Activated T-helper 17 cell treated with anti-CD3 and anti-CD28 coated beads, Interleukin-2, amount 50 U/mL, for 72 hours (primary cell): ENCODE measurements around the gene PDGFB. TPM values are rescaled to one million over a fixed set of nuclear protein-coding genes. Genes with fewer than 3 reads are reported as not detected.
A peak's percentile ranks its signal among the peaks of the same experiment; 100 is the strongest.

Experiments
- ATAC-seq: fragments of 150-1000 bp; cut with Tn5 transposase; replicated peaks from 2 replicates; pipeline ENCODE4 v1.10.0; 2021; ENCODE audit warnings: mild to moderate bottlenecking, moderate library complexity
- H3K27ac Mint-ChIP-seq: one replicate; pipeline ENCODE4 v1.8.0; 2022; ENCODE audit warnings: mixed read lengths
- H3K27me3 Mint-ChIP-seq: one replicate; pipeline ENCODE4 v1.8.0; 2022; ENCODE audit warnings: mixed read lengths
- H3K36me3 Mint-ChIP-seq: one replicate; pipeline ENCODE4 v1.8.0; 2022; ENCODE audit warnings: low read depth, mild to moderate bottlenecking, mixed read lengths
- H3K4me1 Mint-ChIP-seq: one replicate; pipeline ENCODE4 v1.8.0; 2022; ENCODE audit warnings: mixed read lengths
- H3K4me3 Mint-ChIP-seq: one replicate; pipeline ENCODE4 v1.8.0; 2022; ENCODE audit warnings: mild to moderate bottlenecking, mixed read lengths
- H3K9me3 Mint-ChIP-seq: one replicate; pipeline ENCODE4 v1.8.0; 2022; ENCODE audit warnings: mixed read lengths
- total RNA-seq, 2 donors: library from RNA; stranded (reverse); gene quantifications; one replicate each; pipeline ENCODE4 v1.2.3, GENCODE V29; 2022

The PDGFB gene
- total RNA-seq, 2 donors from 2014 or later = 5.2 to 11.3 TPM

- no peak for ATAC-seq
- Mint-ChIP-seq H3K27ac (peak overlapping the region; percentile 77), H3K9me3 (no peaks in the 10 kb centered on the region), H3K36me3 (peaks cover 4% of the 10 kb centered on the region), H3K27me3 (peaks cover 16% of the 10 kb centered on the region), H3K4me3 (peak overlapping the region; percentile 61), H3K4me1 (peaks cover 19% of the 10 kb centered on the region)
Observed at GRCh38 chr22:39234867-39235687, 9.7 kb downstream of the PDGFB start.

GRCh38 chr22:39234472-39234787 is 10.4 kb downstream of the PDGFB start:
- Mint-ChIP-seq H3K27me3 (peaks cover 16% of the 10 kb centered on the region), H3K4me1 (peaks cover 19% of the 10 kb centered on the region), H3K4me3 (no peak overlapping the region), H3K9me3 (no peaks in the 10 kb centered on the region), H3K36me3 (peaks cover 6% of the 10 kb centered on the region), H3K27ac (no peak overlapping the region)
- ATAC-seq = no peak

GRCh38 chr22:39233710-39234471 is 10.9 kb downstream of the PDGFB start:
- Mint-ChIP-seq H3K36me3 (peaks cover 11% of the 10 kb centered on the region), H3K27ac (no peak overlapping the region), H3K4me3 (no peak overlapping the region), H3K4me1 (peaks cover 19% of the 10 kb centered on the region), H3K9me3 (no peaks in the 10 kb centered on the region), H3K27me3 (peaks cover 16% of the 10 kb centered on the region)
- ATAC-seq = no peak

GRCh38 chr22:39232806-39233709 is 11.7 kb downstream of the PDGFB start:
- no peak overlapping the region for H3K4me3 Mint-ChIP-seq
- peak; percentile 45 for ATAC-seq
- no peaks in the 10 kb centered on the region for H3K9me3 Mint-ChIP-seq
- H3K4me1 Mint-ChIP-seq = peaks cover 19% of the 10 kb centered on the region
- peaks cover 11% of the 10 kb centered on the region for H3K36me3 Mint-ChIP-seq
- H3K27me3 Mint-ChIP-seq = peaks cover 16% of the 10 kb centered on the region
- no peak overlapping the region for H3K27ac Mint-ChIP-seq

GRCh38 chr22:39232246-39232645 is 12.5 kb downstream of the PDGFB start:
- Mint-ChIP-seq H3K27me3 (peaks cover 16% of the 10 kb centered on the region), H3K27ac (no peak overlapping the region), H3K9me3 (no peaks in the 10 kb centered on the region), H3K4me3 (no peak overlapping the region), H3K36me3 (peaks cover 17% of the 10 kb centered on the region), H3K4me1 (peaks cover 15% of the 10 kb centered on the region)
- no peak for ATAC-seq

- no peaks in the 10 kb centered on the region for H3K9me3 Mint-ChIP-seq
- H3K27me3 Mint-ChIP-seq = peaks cover 12% of the 10 kb centered on the region
- H3K4me1 Mint-ChIP-seq = peaks cover 6% of the 10 kb centered on the region
- H3K36me3 Mint-ChIP-seq = peaks cover 17% of the 10 kb centered on the region
- H3K27ac Mint-ChIP-seq = no peak overlapping the region
- H3K4me3 Mint-ChIP-seq = no peak overlapping the region
- no peak for ATAC-seq
Observed at GRCh38 chr22:39231197-39231950, 13.4 kb downstream of the PDGFB start.

GRCh38 chr22:39230261-39231196 is 14.3 kb downstream of the PDGFB start:
- Mint-ChIP-seq H3K9me3 (no peaks in the 10 kb centered on the region), H3K27me3 (peaks cover 9% of the 10 kb centered on the region), H3K27ac (no peak overlapping the region), H3K4me1 (no peaks in the 10 kb centered on the region), H3K36me3 (peaks cover 17% of the 10 kb centered on the region), H3K4me3 (no peak overlapping the region)
- no peak for ATAC-seq

- H3K27ac Mint-ChIP-seq = no peak overlapping the region
- peaks cover 22% of the 10 kb centered on the region for H3K36me3 Mint-ChIP-seq
- peaks cover 9% of the 10 kb centered on the region for H3K27me3 Mint-ChIP-seq
- H3K9me3 Mint-ChIP-seq = no peaks in the 10 kb centered on the region
- no peak overlapping the region for H3K4me3 Mint-ChIP-seq
- no peaks in the 10 kb centered on the region for H3K4me1 Mint-ChIP-seq
- no peak for ATAC-seq
Observed at GRCh38 chr22:39229688-39230260, 15.0 kb downstream of the PDGFB start.

- Mint-ChIP-seq H3K4me3 (no peak overlapping the region), H3K4me1 (no peaks in the 10 kb centered on the region), H3K36me3 (peaks cover 28% of the 10 kb centered on the region), H3K27me3 (peaks cover 3% of the 10 kb centered on the region), H3K9me3 (no peaks in the 10 kb centered on the region), H3K27ac (no peak overlapping the region)
- ATAC-seq = no peak
Observed at GRCh38 chr22:39229075-39229474, 15.7 kb downstream of the PDGFB start.

- Mint-ChIP-seq H3K9me3 (no peaks in the 10 kb centered on the region), H3K4me3 (no peak overlapping the region), H3K4me1 (no peaks in the 10 kb centered on the region), H3K36me3 (peaks cover 30% of the 10 kb centered on the region), H3K27ac (no peak overlapping the region), H3K27me3 (peaks cover 3% of the 10 kb centered on the region)
- ATAC-seq = no peak
Observed at GRCh38 chr22:39227542-39228272, 17.1 kb downstream of the PDGFB start.

- Mint-ChIP-seq H3K27me3 (no peaks in the 10 kb centered on the region), H3K4me1 (peaks cover under 1% of the 10 kb centered on the region), H3K27ac (no peak overlapping the region), H3K9me3 (no peaks in the 10 kb centered on the region), H3K36me3 (peaks cover 26% of the 10 kb centered on the region), H3K4me3 (no peak overlapping the region)
- no peak for ATAC-seq
Observed at GRCh38 chr22:39226353-39226752, 18.4 kb downstream of the PDGFB start.

- H3K27me3 Mint-ChIP-seq = no peaks in the 10 kb centered on the region
- H3K9me3 Mint-ChIP-seq = no peaks in the 10 kb centered on the region
- H3K27ac Mint-ChIP-seq = no peak overlapping the region
- H3K4me3 Mint-ChIP-seq = no peak overlapping the region
- peaks cover 6% of the 10 kb centered on the region for H3K4me1 Mint-ChIP-seq
- H3K36me3 Mint-ChIP-seq = peaks cover 26% of the 10 kb centered on the region
- ATAC-seq = no peak
Observed at GRCh38 chr22:39225591-39225990, 19.2 kb downstream of the PDGFB start.
